H9 (cell line): ENCODE measurements around the gene MTRF1. TPM values are rescaled to one million over a fixed set of nuclear protein-coding genes. Genes with fewer than 3 reads are reported as not detected.

Experiments
- DNase-seq: peaks from one replicate; pipeline ENCODE4 v3.0.0-alpha.2; 2017
- H2AFZ ChIP-seq: one replicate; pipeline ENCODE4 v1.6.1; 2013; ENCODE audit warnings: mild to moderate bottlenecking, low read length, control low read depth, moderate library complexity
- H2AK5ac ChIP-seq: 2 replicates; pipeline ENCODE4 v1.6.1; 2013; ENCODE audit warnings: low read length, control low read depth, mixed read lengths; ENCODE audit not compliant: insufficient read length
- H2BK120ac ChIP-seq: one replicate; pipeline ENCODE4 v1.6.1; 2013; ENCODE audit warnings: low read depth, mild to moderate bottlenecking, low read length, control low read depth, inconsistent platforms; ENCODE audit not compliant: poor library complexity, severe bottlenecking
- H2BK12ac ChIP-seq: 2 replicates; pipeline ENCODE4 v1.6.1; 2013; ENCODE audit warnings: low read length, control low read depth, mixed read lengths, low read depth; ENCODE audit not compliant: insufficient read length
- H2BK15ac ChIP-seq: 2 replicates; pipeline ENCODE4 v1.6.1; 2013; ENCODE audit warnings: low read depth, low read length, control low read depth
- H2BK20ac ChIP-seq: one replicate; pipeline ENCODE4 v1.6.1; 2013; ENCODE audit warnings: low read depth, mild to moderate bottlenecking, low read length, control low read depth, inconsistent platforms; ENCODE audit not compliant: poor library complexity, severe bottlenecking
- H2BK5ac ChIP-seq: 2 replicates; pipeline ENCODE4 v1.6.1; 2013; ENCODE audit warnings: low read length, control low read depth, mixed read lengths; ENCODE audit not compliant: insufficient read length
- H3K14ac ChIP-seq: 2 replicates; pipeline ENCODE4 v1.6.1; 2013; ENCODE audit warnings: low read length, control low read depth; ENCODE audit not compliant: insufficient read depth
- H3K18ac ChIP-seq: 2 replicates; pipeline ENCODE4 v1.6.1; 2013; ENCODE audit warnings: low read depth, mild to moderate bottlenecking, mixed read lengths, low read length, control low read depth; ENCODE audit not compliant: insufficient read length
- H3K23ac ChIP-seq: 2 replicates; pipeline ENCODE4 v1.6.1; 2013; ENCODE audit warnings: low read length, control low read depth, mixed read lengths, low read depth; ENCODE audit not compliant: insufficient read length
- H3K23me2 ChIP-seq: 2 replicates; pipeline ENCODE4 v1.6.1; 2013; ENCODE audit warnings: low read depth, mild to moderate bottlenecking, mixed read lengths, low read length, control low read depth; ENCODE audit not compliant: insufficient read length, poor library complexity, severe bottlenecking
- H3K27ac ChIP-seq: 2 replicates; pipeline ENCODE4 v1.5.1; 2013; ENCODE audit warnings: low read length, control low read depth, mixed read lengths, low read depth; ENCODE audit not compliant: insufficient read length
- H3K27me3 ChIP-seq: 2 replicates; pipeline ENCODE4 v1.6.1; 2013; ENCODE audit warnings: low read length, control low read depth, inconsistent platforms; ENCODE audit not compliant: insufficient read depth
- H3K4ac ChIP-seq: 2 replicates; pipeline ENCODE4 v1.6.1; 2013; ENCODE audit warnings: low read depth, mild to moderate bottlenecking, control low read depth, inconsistent platforms, low read length, moderate library complexity
- H3K4me1 ChIP-seq: 2 replicates; pipeline ENCODE4 v1.6.1; 2013; ENCODE audit warnings: low read length, control low read depth, inconsistent platforms; ENCODE audit not compliant: insufficient read depth
- H3K4me2 ChIP-seq: 2 replicates; pipeline ENCODE4 v1.6.1; 2013; ENCODE audit warnings: low read length, control low read depth, mixed read lengths; ENCODE audit not compliant: insufficient read length, insufficient read depth
- H3K56ac ChIP-seq: 2 replicates; pipeline ENCODE4 v1.6.1; 2013; ENCODE audit warnings: low read depth, mild to moderate bottlenecking, mixed read lengths, low read length, control low read depth; ENCODE audit not compliant: insufficient read length
- H3K79me1 ChIP-seq: 2 replicates; pipeline ENCODE4 v1.6.1; 2013; ENCODE audit warnings: low read depth, mild to moderate bottlenecking, moderate library complexity, low read length, control low read depth, inconsistent platforms; ENCODE audit not compliant: insufficient read depth, poor library complexity, severe bottlenecking
- H3K79me2 ChIP-seq: 2 replicates; pipeline ENCODE4 v1.6.1; 2013; ENCODE audit warnings: low read length, control low read depth, inconsistent platforms; ENCODE audit not compliant: insufficient read depth
- H3K9ac ChIP-seq: 2 replicates; pipeline ENCODE4 v1.6.1; 2013; ENCODE audit warnings: low read length, control low read depth, mixed read lengths; ENCODE audit not compliant: insufficient read length; ENCODE audit errors: extremely low read depth
- H3K9me3 ChIP-seq: one replicate; pipeline ENCODE4 v1.6.1; 2013; ENCODE audit warnings: low read depth, low read length, inconsistent platforms; ENCODE audit not compliant: control insufficient read depth
- H3T11ph ChIP-seq: one replicate; pipeline ENCODE4 v1.6.1; 2013; ENCODE audit warnings: mild to moderate bottlenecking, low read length, control low read depth, inconsistent platforms
- H4K20me1 ChIP-seq: one replicate; pipeline ENCODE4 v1.6.1; 2013; ENCODE audit not compliant: control insufficient read depth, insufficient read length, insufficient read depth
- H4K5ac ChIP-seq: 2 replicates; pipeline ENCODE4 v1.6.1; 2013; ENCODE audit warnings: low read depth, mild to moderate bottlenecking, mixed read lengths, low read length, control low read depth; ENCODE audit not compliant: insufficient read length
- H4K8ac ChIP-seq: replicated peaks from 2 replicates; pipeline ENCODE4 v1.6.1; 2013; ENCODE audit warnings: low read length, control low read depth, mixed read lengths, low read depth; ENCODE audit not compliant: insufficient read length
- H4K91ac ChIP-seq: 2 replicates; pipeline ENCODE4 v1.6.1; 2013; ENCODE audit warnings: low read depth, mild to moderate bottlenecking, moderate library complexity, mixed read lengths, low read length, control low read depth; ENCODE audit not compliant: insufficient read length
- H3K27ac Mint-ChIP-seq, 3 experiments: 2 replicates in 2 of 3; 3 replicates in 1 of 3; pipeline ENCODE4 v1.8.0; 2020 to 2021; ENCODE audit warnings: mixed read lengths in 3 of 3, mild to moderate bottlenecking in 1 of 3, moderate library complexity in 1 of 3
- H3K27me3 Mint-ChIP-seq: 2 replicates; pipeline ENCODE4 v1.8.0; 2021; ENCODE audit warnings: low read depth, mild to moderate bottlenecking, moderate library complexity, mixed read lengths
- H3K36me3 Mint-ChIP-seq, 3 experiments: 2 replicates in 2 of 3; 3 replicates in 1 of 3; pipeline ENCODE4 v1.8.0; 2020 to 2021; ENCODE audit warnings: low read depth in 3 of 3, mixed read lengths in 3 of 3; ENCODE audit not compliant: insufficient read depth in 1 of 3
- H3K4me1 Mint-ChIP-seq, 2 experiments: 2 replicates each; pipeline ENCODE4 v1.8.0; 2020; ENCODE audit warnings: mixed read lengths in 2 of 2
- H3K4me3 Mint-ChIP-seq, 2 experiments: 2 replicates in 1 of 2; 3 replicates in 1 of 2; pipeline ENCODE4 v1.8.0; 2020 to 2021; ENCODE audit warnings: mild to moderate bottlenecking in 2 of 2, mixed read lengths in 2 of 2, moderate library complexity in 1 of 2
- H3K9me3 Mint-ChIP-seq, 2 experiments: 2 replicates in 1 of 2; 3 replicates in 1 of 2; pipeline ENCODE4 v1.8.0; 2020; ENCODE audit warnings: mild to moderate bottlenecking in 2 of 2, mixed read lengths in 2 of 2, moderate library complexity in 1 of 2
- CTCF ChIP-seq: fragments of 200-600 bp; sonication (generic); conservative IDR thresholded peaks from 3 replicates; pipeline ENCODE4 v1.8.0; 2021; ENCODE audit warnings: antibody characterized with exemption, mild to moderate bottlenecking
- WGBS: extraction: QIAGEN DNeasy Blood & Tissue Kit; methylation state at CpG from one replicate; pipeline ENCODE4 v1.1.7; 2013; ENCODE audit warnings: missing lambda C conversion rate, low lambda C conversion rate, mixed read lengths; ENCODE audit not compliant: insufficient read length; ENCODE audit errors: extremely low coverage; 5-methylcytosine and 5-hydroxymethylcytosine counted together
- total RNA-seq: library from RNA; stranded (reverse); gene quantifications from 2 replicates; pipeline ENCODE4 v1.2.1, GENCODE V29; 2021

The MTRF1 gene
- total RNA-seq, 1 experiment from 2014 or later = 16.2 TPM

DNA sequence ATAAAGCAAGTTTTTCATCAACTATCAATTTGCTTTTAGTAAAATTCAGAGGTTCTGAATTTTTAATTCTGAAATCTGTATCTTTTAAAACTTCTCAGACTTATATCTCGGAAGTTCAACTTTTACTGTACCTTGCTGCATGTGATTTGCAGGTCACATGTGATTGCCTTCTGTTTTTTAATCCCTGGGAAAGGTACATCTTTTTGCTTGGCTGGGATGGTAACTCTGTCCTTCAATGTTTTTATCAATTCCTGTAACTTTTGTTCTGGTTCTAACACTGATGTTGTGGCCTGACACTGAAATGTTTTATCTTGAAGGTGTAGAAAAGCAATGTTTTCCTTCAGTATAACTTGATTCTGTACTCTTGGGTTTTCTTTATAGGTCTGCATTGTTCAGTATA is 31.5 kb upstream of the MTRF1 start:
- no peaks in the 10 kb centered on the region for H3K36me3 Mint-ChIP-seq

More for the DNA sequence above, 31.5 kb upstream of the MTRF1 start:
- H3K27ac ChIP-seq = no peak overlapping the region
- no peak overlapping the region for H3K4me3 Mint-ChIP-seq
- no peak overlapping the region for H2AFZ ChIP-seq
- no peaks in the 10 kb centered on the region for H3K27me3 Mint-ChIP-seq
- no peak overlapping the region for H2BK12ac ChIP-seq
- no peak for TF ChIP-seq CTCF
- H2BK5ac ChIP-seq = no peak overlapping the region
- H3K4me2 ChIP-seq = no peak overlapping the region
- H3K18ac ChIP-seq = no peak overlapping the region
- H3K9me3 ChIP-seq = no peaks in the 10 kb centered on the region
- no peak overlapping the region for H3K56ac ChIP-seq
- H3K79me2 ChIP-seq = no peaks in the 10 kb centered on the region
- no peak overlapping the region for H2AK5ac ChIP-seq
- no peak overlapping the region for H3K9ac ChIP-seq
- H4K5ac ChIP-seq = no peak overlapping the region
- no peaks in the 10 kb centered on the region for H3K79me1 ChIP-seq
- no peak overlapping the region for H4K8ac ChIP-seq
- no peak overlapping the region for H2BK120ac ChIP-seq
- H3K9me3 Mint-ChIP-seq = peaks cover 0 to 3% of the 10 kb centered on the region in 2 experiments; a peak in 2 of 5 replicates
- H3K23ac ChIP-seq = no peak overlapping the region
- H4K91ac ChIP-seq = no peak overlapping the region
- H2BK20ac ChIP-seq = no peak overlapping the region
- no peaks in the 10 kb centered on the region for H3K4me1 ChIP-seq
- no peak overlapping the region for H3K4ac ChIP-seq
- H2BK15ac ChIP-seq = no peak overlapping the region
- H3T11ph ChIP-seq = no peak overlapping the region
- no peak for DNase-seq
- H3K27me3 ChIP-seq = no peaks in the 10 kb centered on the region
- no peak overlapping the region for H3K14ac ChIP-seq
- no peaks in the 10 kb centered on the region for H3K23me2 ChIP-seq
- H4K20me1 ChIP-seq = no peaks in the 10 kb centered on the region
- H3K27ac Mint-ChIP-seq = no peak overlapping the region
- peaks cover 4 to 7% of the 10 kb centered on the region in 2 experiments; a peak in 2 of 4 replicates for H3K4me1 Mint-ChIP-seq
- no CpG with 5 or more reads among the region's 1 CpG for WGBS
